Measurements from ENCODE around the gene ADM. TPM values are rescaled to one million over a fixed set of nuclear protein-coding genes. Genes with fewer than 3 reads are reported as not detected.
A peak's percentile ranks its signal among the peaks of the same experiment; 100 is the strongest.

The ADM gene
- total RNA-seq, 1 donor: 103 TPM

DNA sequence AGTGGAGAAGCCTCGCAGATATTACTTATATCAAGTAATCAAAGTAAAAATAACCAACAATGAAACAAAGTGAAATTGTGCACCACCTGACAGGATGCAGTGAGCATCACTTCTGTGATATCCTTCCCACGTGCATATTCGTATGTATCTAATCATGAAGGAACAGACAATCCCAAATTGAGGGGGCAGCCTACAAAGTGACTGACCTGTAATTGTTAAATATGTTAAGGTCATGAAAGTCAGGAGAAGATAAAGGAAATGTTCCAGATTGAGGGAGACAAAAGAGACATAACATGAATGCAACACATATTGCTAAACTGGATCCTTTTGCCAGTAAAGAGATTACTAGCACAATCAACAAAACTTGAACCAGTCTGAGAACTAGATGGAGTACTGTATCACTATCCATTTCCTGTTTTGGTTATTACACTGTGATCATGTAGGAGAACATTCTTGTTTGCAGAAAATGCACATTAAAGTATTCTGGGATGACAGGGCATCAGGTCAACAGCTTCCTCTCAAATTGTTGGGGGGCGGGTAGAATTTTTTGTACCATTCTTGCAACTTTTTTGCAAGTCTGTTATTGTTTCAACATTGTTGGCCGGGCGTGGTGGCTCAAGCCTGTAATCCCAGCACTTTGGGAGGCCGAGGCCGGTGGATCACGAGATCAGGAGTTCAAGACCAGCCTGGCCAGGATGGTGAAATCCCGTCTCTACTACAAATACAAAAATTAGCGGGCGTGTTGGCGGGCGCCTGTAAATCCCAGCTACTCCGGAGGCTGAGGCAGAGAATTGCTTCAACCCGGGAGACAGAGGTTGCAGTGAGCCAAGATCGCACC, 12.9 kb upstream of the ADM start:
- no peak for DNase-seq (ENCODE audit: low read depth)
- TF ChIP-seq, protein P1, sequence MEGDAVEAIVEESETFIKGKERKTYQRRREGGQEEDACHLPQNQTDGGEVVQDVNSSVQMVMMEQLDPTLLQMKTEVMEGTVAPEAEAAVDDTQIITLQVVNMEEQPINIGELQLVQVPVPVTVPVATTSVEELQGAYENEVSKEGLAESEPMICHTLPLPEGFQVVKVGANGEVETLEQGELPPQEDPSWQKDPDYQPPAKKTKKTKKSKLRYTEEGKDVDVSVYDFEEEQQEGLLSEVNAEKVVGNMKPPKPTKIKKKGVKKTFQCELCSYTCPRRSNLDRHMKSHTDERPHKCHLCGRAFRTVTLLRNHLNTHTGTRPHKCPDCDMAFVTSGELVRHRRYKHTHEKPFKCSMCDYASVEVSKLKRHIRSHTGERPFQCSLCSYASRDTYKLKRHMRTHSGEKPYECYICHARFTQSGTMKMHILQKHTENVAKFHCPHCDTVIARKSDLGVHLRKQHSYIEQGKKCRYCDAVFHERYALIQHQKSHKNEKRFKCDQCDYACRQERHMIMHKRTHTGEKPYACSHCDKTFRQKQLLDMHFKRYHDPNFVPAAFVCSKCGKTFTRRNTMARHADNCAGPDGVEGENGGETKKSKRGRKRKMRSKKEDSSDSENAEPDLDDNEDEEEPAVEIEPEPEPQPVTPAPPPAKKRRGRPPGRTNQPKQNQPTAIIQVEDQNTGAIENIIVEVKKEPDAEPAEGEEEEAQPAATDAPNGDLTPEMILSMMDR (IDR thresholded peaks at IDR 0.05; ENCODE audit: insufficient read depth, low read length): no peak
- H3K4me3 ChIP-seq (ENCODE audit: low read depth, low read length): no peak overlapping the region

DNA sequence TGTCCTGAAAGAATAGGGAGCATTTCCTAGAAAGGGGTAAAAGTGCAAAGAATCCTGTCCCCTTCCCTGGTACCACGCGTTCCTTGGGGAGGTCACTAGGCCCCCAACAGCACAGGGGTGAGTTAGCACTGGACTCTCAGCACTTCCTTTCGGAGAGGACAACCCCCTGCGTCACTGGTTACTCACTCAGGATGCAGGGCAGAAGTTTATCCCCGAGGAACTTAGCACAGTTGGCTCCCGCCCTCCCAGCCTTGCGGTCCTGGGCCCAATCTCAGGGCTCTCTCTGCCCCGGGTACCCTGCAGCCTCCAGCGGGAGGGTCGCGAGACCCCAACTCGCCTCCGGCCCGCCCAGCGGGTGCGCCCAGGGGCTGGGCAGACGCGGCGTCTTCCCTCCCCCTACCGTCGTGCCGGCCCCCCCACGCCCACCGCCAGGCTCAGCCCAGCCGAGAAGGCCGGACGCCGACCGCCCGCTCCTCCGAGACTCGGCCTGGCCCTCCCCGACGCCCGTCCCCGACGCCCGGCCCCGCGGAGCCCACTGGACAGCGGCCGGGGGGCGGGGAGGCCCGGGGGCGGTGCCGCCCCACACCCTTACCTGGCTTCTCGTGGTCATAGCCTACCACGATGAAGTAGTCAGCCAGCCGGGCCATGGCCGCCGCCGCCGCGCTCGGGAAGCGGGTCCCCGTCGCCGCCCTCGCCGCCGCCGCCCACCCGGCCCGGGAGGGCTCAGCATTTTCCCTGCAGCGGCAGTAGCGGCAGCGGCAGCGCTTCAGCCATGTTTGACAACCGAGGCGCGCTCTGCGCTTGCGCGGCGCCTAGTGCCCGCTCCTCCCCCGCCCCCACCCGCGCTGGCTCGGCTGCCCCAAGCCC, 11.2 kb upstream of the ADM start, which contains the start of gene SBF2:
TSS of gene SBF2 (minus strand) at position 797 of the 867 bp plus-strand sequence. CDS start at position 647, 150 bp downstream.
- TF ChIP-seq, protein P1 (IDR thresholded peaks at IDR 0.05; ENCODE audit: insufficient read depth, low read length): no peak
- H3K4me3 ChIP-seq (ENCODE audit: low read depth, low read length): peak within 1 kb of the TSS; percentile 80
- peak; percentile 87 for DNase-seq (ENCODE audit: low read depth)

GRCh38 chr11:10294290-10294953, 10.5 kb upstream of the ADM start:
- peak overlapping the region; percentile 80 for H3K4me3 ChIP-seq (ENCODE audit: low read depth, low read length)
- peak; percentile 64 for DNase-seq (ENCODE audit: low read depth)
- TF ChIP-seq, protein P1 (IDR thresholded peaks at IDR 0.05; ENCODE audit: insufficient read depth, low read length): no peak

DNA sequence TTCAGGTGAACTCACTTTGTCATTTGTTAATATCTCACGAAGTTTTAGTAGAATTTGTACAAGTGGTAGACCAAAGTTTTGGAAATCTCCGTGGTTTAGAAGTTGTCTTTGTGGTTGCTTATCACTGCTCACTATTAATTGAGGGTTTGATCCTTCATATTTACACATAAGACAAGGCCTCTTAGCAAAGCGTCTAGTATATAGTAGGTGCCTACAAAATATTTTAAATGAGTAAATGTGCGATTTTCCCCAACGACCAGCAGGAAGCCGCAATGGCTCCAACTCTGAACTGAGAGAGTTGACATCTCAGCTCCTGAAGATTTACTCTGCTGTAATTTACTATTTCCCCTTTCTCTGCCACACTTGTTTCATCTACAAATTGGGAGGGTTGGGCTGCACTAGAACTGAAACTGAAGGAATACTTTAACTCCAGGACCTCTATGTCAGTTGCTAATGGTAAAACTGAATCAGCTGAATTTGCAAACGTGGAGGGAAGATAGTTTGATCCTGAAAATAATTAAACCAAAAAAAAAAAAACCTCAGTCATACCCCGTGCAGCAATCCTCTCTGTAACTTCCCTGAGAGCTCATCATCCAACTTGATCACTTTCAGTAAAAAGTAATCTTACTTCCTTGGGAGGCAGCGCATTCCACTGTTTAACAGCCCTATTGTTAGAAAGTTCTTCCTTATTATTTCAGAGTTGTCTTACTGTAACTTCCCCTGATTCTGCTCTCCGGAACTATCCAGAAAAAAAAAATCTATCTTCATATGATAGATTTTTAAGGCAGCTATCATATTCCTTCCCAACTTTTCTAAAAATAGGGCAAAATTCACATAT, 9.6 kb upstream of the ADM start:
- DNase-seq (ENCODE audit: low read depth): no peak
- TF ChIP-seq, protein P1 (IDR thresholded peaks at IDR 0.05; ENCODE audit: insufficient read depth, low read length): no peak
- H3K4me3 ChIP-seq (ENCODE audit: low read depth, low read length): no peak overlapping the region

GRCh38 chr11:10298342-10298741, 6.5 kb upstream of the ADM start:
- TF ChIP-seq, protein P1 (IDR thresholded peaks at IDR 0.05; ENCODE audit: insufficient read depth, low read length): peak; percentile 24

More at GRCh38 chr11:10298342-10298741, 6.5 kb upstream of the ADM start:
- peak; percentile 46 for DNase-seq (ENCODE audit: low read depth)
- H3K4me3 ChIP-seq (ENCODE audit: low read depth, low read length): no peak overlapping the region

All from fibroblast of the aortic adventitia (primary cell).